Liver (tissue), 3 donors: ENCODE data around the gene ZNF154.

Source experiments
- FOXA1 ChIP-seq: IDR thresholded peaks from 2 replicates; pipeline ENCODE4 v1.6.1; 2016; ENCODE audit warnings: antibody characterized with exemption
- MAX ChIP-seq: IDR thresholded peaks from 2 replicates; pipeline ENCODE4 v1.6.1; 2016; ENCODE audit warnings: antibody characterized with exemption
- RXRA ChIP-seq, 2 donors: IDR thresholded peaks; 2 replicates each; pipeline ENCODE4 v1.6.1; 2017 to 2018; ENCODE audit warnings: antibody characterized with exemption in 2 of 2, mild to moderate bottlenecking in 1 of 2
- TAF1 ChIP-seq: conservative IDR thresholded peaks from 2 replicates; pipeline ENCODE4 v1.6.1; 2016; ENCODE audit warnings: antibody characterized with exemption, mild to moderate bottlenecking
- ZBTB33 ChIP-seq: IDR thresholded peaks from 2 replicates; pipeline ENCODE4 v1.6.1; 2016; ENCODE audit warnings: antibody characterized with exemption
- TF ChIP-seq, protein P1 (sequence below): fragments of 150-350 bp; IDR thresholded peaks from 2 replicates; pipeline ENCODE4 v1.5.1; 2017; ENCODE audit warnings: improper control_type of control experiment, low read depth, low read length; ENCODE audit not compliant: missing input control
- TF ChIP-seq, protein P2 (sequence below): IDR thresholded peaks from 2 replicates; pipeline ENCODE4 v1.6.1; 2016; ENCODE audit warnings: antibody characterized with exemption, mild to moderate bottlenecking
- donor health status: healthy.
- donor health status: healthy.

- TF ChIP-seq, protein P1, sequence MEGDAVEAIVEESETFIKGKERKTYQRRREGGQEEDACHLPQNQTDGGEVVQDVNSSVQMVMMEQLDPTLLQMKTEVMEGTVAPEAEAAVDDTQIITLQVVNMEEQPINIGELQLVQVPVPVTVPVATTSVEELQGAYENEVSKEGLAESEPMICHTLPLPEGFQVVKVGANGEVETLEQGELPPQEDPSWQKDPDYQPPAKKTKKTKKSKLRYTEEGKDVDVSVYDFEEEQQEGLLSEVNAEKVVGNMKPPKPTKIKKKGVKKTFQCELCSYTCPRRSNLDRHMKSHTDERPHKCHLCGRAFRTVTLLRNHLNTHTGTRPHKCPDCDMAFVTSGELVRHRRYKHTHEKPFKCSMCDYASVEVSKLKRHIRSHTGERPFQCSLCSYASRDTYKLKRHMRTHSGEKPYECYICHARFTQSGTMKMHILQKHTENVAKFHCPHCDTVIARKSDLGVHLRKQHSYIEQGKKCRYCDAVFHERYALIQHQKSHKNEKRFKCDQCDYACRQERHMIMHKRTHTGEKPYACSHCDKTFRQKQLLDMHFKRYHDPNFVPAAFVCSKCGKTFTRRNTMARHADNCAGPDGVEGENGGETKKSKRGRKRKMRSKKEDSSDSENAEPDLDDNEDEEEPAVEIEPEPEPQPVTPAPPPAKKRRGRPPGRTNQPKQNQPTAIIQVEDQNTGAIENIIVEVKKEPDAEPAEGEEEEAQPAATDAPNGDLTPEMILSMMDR = no peak
- TF ChIP-seq TAF1 = no peak
- no peak for TF ChIP-seq FOXA1
- no peak for TF ChIP-seq MAX
- no peak for TF ChIP-seq ZBTB33
- no peak for TF ChIP-seq RXRA (IDR thresholded peaks at IDR 0.05)
- TF ChIP-seq, protein P2, sequence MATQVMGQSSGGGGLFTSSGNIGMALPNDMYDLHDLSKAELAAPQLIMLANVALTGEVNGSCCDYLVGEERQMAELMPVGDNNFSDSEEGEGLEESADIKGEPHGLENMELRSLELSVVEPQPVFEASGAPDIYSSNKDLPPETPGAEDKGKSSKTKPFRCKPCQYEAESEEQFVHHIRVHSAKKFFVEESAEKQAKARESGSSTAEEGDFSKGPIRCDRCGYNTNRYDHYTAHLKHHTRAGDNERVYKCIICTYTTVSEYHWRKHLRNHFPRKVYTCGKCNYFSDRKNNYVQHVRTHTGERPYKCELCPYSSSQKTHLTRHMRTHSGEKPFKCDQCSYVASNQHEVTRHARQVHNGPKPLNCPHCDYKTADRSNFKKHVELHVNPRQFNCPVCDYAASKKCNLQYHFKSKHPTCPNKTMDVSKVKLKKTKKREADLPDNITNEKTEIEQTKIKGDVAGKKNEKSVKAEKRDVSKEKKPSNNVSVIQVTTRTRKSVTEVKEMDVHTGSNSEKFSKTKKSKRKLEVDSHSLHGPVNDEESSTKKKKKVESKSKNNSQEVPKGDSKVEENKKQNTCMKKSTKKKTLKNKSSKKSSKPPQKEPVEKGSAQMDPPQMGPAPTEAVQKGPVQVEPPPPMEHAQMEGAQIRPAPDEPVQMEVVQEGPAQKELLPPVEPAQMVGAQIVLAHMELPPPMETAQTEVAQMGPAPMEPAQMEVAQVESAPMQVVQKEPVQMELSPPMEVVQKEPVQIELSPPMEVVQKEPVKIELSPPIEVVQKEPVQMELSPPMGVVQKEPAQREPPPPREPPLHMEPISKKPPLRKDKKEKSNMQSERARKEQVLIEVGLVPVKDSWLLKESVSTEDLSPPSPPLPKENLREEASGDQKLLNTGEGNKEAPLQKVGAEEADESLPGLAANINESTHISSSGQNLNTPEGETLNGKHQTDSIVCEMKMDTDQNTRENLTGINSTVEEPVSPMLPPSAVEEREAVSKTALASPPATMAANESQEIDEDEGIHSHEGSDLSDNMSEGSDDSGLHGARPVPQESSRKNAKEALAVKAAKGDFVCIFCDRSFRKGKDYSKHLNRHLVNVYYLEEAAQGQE = no peak
Observed at GRCh38 chr19:57748029-57748428, 39.0 kb upstream of the ZNF154 start.
